ENCODE measurements around the gene ABCG1. TPM values are rescaled to one million over a fixed set of nuclear protein-coding genes. Genes with fewer than 3 reads are reported as not detected.

ABCG1 gene
- total and polyA plus RNA-seq, 2 of the 4 experiments (the other 2 are of a cell fraction) = 0.19 to 0.36 TPM

DNA sequence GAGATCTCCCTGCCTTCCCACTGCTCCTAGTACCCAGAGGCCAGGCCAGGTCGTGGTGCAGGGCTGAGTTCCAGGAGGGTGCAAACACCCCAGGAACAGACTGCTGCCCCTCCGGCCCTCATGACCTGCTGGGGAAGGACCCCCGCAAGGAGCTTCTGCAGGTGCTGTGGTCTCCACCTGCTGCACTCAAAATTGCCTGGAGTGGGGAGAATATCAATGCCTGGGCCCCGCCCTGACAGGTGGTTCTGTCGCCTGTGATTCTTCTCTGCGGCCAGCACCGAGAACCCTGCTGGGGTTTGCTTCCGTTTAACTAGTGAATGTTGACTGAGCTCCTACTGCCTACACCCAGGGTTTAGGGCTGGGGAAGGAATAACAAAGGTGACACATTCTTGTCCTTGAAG, 98.4 kb downstream of the ABCG1 start:
- no peak overlapping the region for H3K56ac ChIP-seq (ENCODE audit: extremely low read depth, insufficient read depth, low read length)

More for the DNA sequence above, 98.4 kb downstream of the ABCG1 start:
- H4K91ac ChIP-seq (ENCODE audit: insufficient read depth, low read depth, low read length) = no peak overlapping the region
- in situ Hi-C loops (cut with MboI; ENCODE audit: low sequenced_read_pairs) (no loop called here), intact Hi-C loops (cut with micrococcal nuclease) (no loop called here), dilution Hi-C loops (cut with HindIII; ENCODE audit: low sequenced_read_pairs, unreplicated experiment) (no loop called here)
- H2BK5ac ChIP-seq (ENCODE audit: low read depth, low read length, poor library complexity, severe bottlenecking) = no peak overlapping the region
- H2BK120ac ChIP-seq (ENCODE audit: low read depth, low read length) = no peak overlapping the region
- H3K9me1 ChIP-seq (ENCODE audit: insufficient read depth, low read length) = no peaks in the 10 kb centered on the region
- ChIA-PET CTCF (no interaction called here), POLR2A (ENCODE audit: unreplicated experiment) (no interaction called here)
- no peaks in the 10 kb centered on the region for H3K4me1 ChIP-seq (ENCODE audit: control insufficient read depth, insufficient read depth, low read length)
- H3K4ac ChIP-seq (ENCODE audit: low read depth, low read length) = no peak overlapping the region
- no peak overlapping the region for H2AK9ac ChIP-seq (replicated peaks; ENCODE audit: low read depth, low read length, poor library complexity)
- no peak overlapping the region for H3K4me2 ChIP-seq (ENCODE audit: low read depth, low read length)
- no peak overlapping the region for H2BK20ac ChIP-seq (ENCODE audit: low read depth, low read length)
- no peak overlapping the region for H3K23ac ChIP-seq (ENCODE audit: low read depth, low read length)
- H3K9ac ChIP-seq (ENCODE audit: low read depth, low read length) = no peak overlapping the region
- peaks cover 44% of the 10 kb centered on the region for H3K27me3 ChIP-seq (ENCODE audit: control insufficient read depth, insufficient read depth, low read length)
- TF ChIP-seq MAZ (IDR thresholded peaks at IDR 0.05; ENCODE audit: borderline replicate concordance, low read depth, low read length) (no peak), RAD21 (IDR thresholded peaks at IDR 0.05; ENCODE audit: low read length) (no peak), CTCF (conservative IDR thresholded peaks at IDR 0.05; ENCODE audit: low read depth, low read length) (no peak)
- no peak overlapping the region for H2BK15ac ChIP-seq (ENCODE audit: low read depth, low read length)
- H3K4me3 ChIP-seq (ENCODE audit: insufficient read depth, low read depth, low read length) = no peak overlapping the region
- no peak overlapping the region for H4K8ac ChIP-seq (ENCODE audit: low read depth in 2 of 2, low read length in 2 of 2)
- H3K14ac ChIP-seq (replicated peaks; ENCODE audit: low read depth, low read length) = no peak overlapping the region
- H3K9me3 ChIP-seq (ENCODE audit: control insufficient read depth, insufficient read depth, low read length) = no peaks in the 10 kb centered on the region
- no peaks in the 10 kb centered on the region for H3K36me3 ChIP-seq (ENCODE audit: control insufficient read depth, insufficient read depth, low read length)
- WGBS, 2 experiments (ENCODE audit: extremely low coverage in 2 of 2, insufficient read length in 1 of 2) = 68% methylated on average over 4 of the region's 8 CpGs; no CpG with 5 or more reads in 1 of the 2 experiments
- H4K5ac ChIP-seq (ENCODE audit: low read depth, low read length) = no peak overlapping the region
- DNase-seq (no peak), ATAC-seq (ENCODE audit: low read depth) (no peak)
- no peaks in the 10 kb centered on the region; the same call in 1 of the 2 replicates for H4K20me1 ChIP-seq (ENCODE audit: insufficient read depth, low read length)
- H3K79me1 ChIP-seq (ENCODE audit: low read depth in 1 of 2, low read length in 2 of 2) = no peaks in the 10 kb centered on the region
- no TSS peak for BruUV-seq (replicated peaks)
- no peak overlapping the region for H2AFZ ChIP-seq (replicated peaks; ENCODE audit: low read length, poor library complexity)
- no peak overlapping the region for H2AK5ac ChIP-seq (ENCODE audit: low read depth, low read length)
- H3K18ac ChIP-seq (ENCODE audit: low read depth, low read length) = no peak overlapping the region
- no peak overlapping the region for H3K27ac ChIP-seq (ENCODE audit: insufficient read depth, low read length)
